Hepatocyte (in vitro differentiated cells): ENCODE data around the gene KATNB1.

Source experiments
- EZH2 ChIP-seq: fragments of 200-600 bp; sonication (generic); IDR thresholded peaks from 2 replicates; pipeline ENCODE4 v1.6.1; 2016; ENCODE audit warnings: antibody characterized with exemption, mild to moderate bottlenecking, borderline replicate concordance
- TF ChIP-seq, protein P1 (sequence below): fragments of 200-600 bp; sonication (generic); IDR thresholded peaks from 2 replicates; pipeline ENCODE4 v1.5.1; 2016; ENCODE audit warnings: antibody characterized with exemption, mild to moderate bottlenecking; ENCODE audit not compliant: poor library complexity

DNA sequence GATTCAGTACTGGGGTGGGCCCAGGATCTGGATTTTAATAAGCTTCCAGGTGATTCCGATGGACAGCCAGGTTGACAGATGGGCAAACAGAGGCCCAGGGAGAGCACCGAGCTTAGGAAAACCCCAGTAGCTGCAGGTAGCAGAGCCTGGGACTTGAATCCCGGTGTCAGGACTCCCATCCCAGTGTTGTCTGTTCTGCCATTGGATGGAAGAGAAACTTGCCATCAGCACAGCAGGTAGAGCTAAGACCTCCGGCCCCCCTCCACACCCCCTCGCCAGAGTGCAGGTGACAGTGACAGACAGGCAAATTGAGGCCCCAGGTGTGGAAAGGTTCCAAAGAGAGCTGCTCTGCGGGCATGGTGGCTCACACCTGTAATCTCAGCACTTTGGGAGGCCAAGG is 12.4 kb downstream of the KATNB1 start:
- TF ChIP-seq, protein P1, sequence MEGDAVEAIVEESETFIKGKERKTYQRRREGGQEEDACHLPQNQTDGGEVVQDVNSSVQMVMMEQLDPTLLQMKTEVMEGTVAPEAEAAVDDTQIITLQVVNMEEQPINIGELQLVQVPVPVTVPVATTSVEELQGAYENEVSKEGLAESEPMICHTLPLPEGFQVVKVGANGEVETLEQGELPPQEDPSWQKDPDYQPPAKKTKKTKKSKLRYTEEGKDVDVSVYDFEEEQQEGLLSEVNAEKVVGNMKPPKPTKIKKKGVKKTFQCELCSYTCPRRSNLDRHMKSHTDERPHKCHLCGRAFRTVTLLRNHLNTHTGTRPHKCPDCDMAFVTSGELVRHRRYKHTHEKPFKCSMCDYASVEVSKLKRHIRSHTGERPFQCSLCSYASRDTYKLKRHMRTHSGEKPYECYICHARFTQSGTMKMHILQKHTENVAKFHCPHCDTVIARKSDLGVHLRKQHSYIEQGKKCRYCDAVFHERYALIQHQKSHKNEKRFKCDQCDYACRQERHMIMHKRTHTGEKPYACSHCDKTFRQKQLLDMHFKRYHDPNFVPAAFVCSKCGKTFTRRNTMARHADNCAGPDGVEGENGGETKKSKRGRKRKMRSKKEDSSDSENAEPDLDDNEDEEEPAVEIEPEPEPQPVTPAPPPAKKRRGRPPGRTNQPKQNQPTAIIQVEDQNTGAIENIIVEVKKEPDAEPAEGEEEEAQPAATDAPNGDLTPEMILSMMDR: no peak
- TF ChIP-seq EZH2: no peak
